ENCODE results near the gene KCNAB1. TPM values are rescaled to one million over a fixed set of nuclear protein-coding genes. Genes with fewer than 3 reads are reported as not detected.

Gene KCNAB1
- total and polyA plus RNA-seq, 10 of the 15 experiments (the other 5 are each of a cell fraction or from before 2014, with no cell fraction given): 0.11 to 0.69 (median 0.43) TPM; not detected in 6

- H3K4me2 ChIP-seq (ENCODE audit: control insufficient read depth, insufficient read depth): no peak overlapping the region
- no peak for DNase-seq (ENCODE audit: low read depth, low spot score)
- TF ChIP-seq BCLAF1 (IDR thresholded peaks at IDR 0.05) (no peak), EGR1 (IDR thresholded peaks at IDR 0.05; ENCODE audit: borderline replicate concordance in 1 of 2, low read depth in 2 of 2, low read length in 2 of 2) (no peak), MTA3 (IDR thresholded peaks at IDR 0.05; ENCODE audit: borderline replicate concordance, low read length) (no peak), BMI1 (IDR thresholded peaks at IDR 0.05; ENCODE audit: borderline replicate concordance) (no peak)
- TF ChIP-seq, protein P1, sequence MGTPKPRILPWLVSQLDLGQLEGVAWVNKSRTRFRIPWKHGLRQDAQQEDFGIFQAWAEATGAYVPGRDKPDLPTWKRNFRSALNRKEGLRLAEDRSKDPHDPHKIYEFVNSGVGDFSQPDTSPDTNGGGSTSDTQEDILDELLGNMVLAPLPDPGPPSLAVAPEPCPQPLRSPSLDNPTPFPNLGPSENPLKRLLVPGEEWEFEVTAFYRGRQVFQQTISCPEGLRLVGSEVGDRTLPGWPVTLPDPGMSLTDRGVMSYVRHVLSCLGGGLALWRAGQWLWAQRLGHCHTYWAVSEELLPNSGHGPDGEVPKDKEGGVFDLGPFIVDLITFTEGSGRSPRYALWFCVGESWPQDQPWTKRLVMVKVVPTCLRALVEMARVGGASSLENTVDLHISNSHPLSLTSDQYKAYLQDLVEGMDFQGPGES (IDR thresholded peaks at IDR 0.05): no peak
Observed at GRCh38 chr3:156300929-156301840, 180.8 kb downstream of the KCNAB1 start.

More at GRCh38 chr3:156300929-156301840, 180.8 kb downstream of the KCNAB1 start:
- no peaks in the 10 kb centered on the region for H3K79me2 ChIP-seq (ENCODE audit: control insufficient read depth, insufficient read depth, low read length)
- no peaks in the 10 kb centered on the region for H3K4me1 ChIP-seq (ENCODE audit: control insufficient read depth, insufficient read depth, low read length)
- H3K36me3 ChIP-seq (ENCODE audit: control insufficient read depth in 2 of 2, insufficient read depth in 2 of 2, low read length in 1 of 2): no peaks in the 10 kb centered on the region
- FAIRE-seq: no peak
- H4K20me1 ChIP-seq (ENCODE audit: control insufficient read depth, insufficient read depth): no peaks in the 10 kb centered on the region
- no peak overlapping the region for H3K9ac ChIP-seq (ENCODE audit: control insufficient read depth, insufficient read depth, low read length)
- ChIA-PET SMC1A (ENCODE audit: uncharacterized antibody, unreplicated experiment) (no interaction called here), RAD21 (ENCODE audit: unreplicated experiment) (no interaction called here), POLR2A (no interaction called here), CTCF (interaction anchor here (0.9 to 1.1 kb wide), 2 partner anchors 34 to 152 kb away, joined by 3 read pairs; no protein-coding TSS in a partner anchor)
- BruUV-seq (replicated peaks): no TSS peak
- H2AFZ ChIP-seq (ENCODE audit: control insufficient read depth, low read depth, low read length): no peak overlapping the region
- H3K4me3 ChIP-seq: no peak overlapping the region
- no peaks in the 10 kb centered on the region for H3K27me3 ChIP-seq (replicated peaks in 1 of 2; ENCODE audit: control insufficient read depth in 2 of 2, insufficient read depth in 2 of 2, low read length in 1 of 2)
- no peak overlapping the region for H3K27ac ChIP-seq (ENCODE audit: control insufficient read depth, insufficient read depth)
- ATAC-seq: no peak
- in situ Hi-C loops (cut with MboI) (no loop called here), intact Hi-C loops (cut with micrococcal nuclease; ENCODE audit: unreplicated experiment) (no loop called here)
- 17% methylated on average over 6 of the region's 6 CpGs for WGBS (ENCODE audit: insufficient coverage, insufficient replicate concordance, low lambda C conversion rate, missing lambda C conversion rate)
- no peaks in the 10 kb centered on the region for H3K9me3 ChIP-seq (replicated peaks; ENCODE audit: control insufficient read depth, insufficient read depth, low read length)
